H9 (cell line): ENCODE data around the gene VGLL3. TPM values are rescaled to one million over a fixed set of nuclear protein-coding genes. Genes with fewer than 3 reads are reported as not detected.

Experiments
- DNase-seq: peaks from one replicate; pipeline ENCODE4 v3.0.0-alpha.2; 2017
- H2AFZ ChIP-seq: one replicate; pipeline ENCODE4 v1.6.1; 2013; ENCODE audit warnings: mild to moderate bottlenecking, low read length, control low read depth, moderate library complexity
- H2AK5ac ChIP-seq: 2 replicates; pipeline ENCODE4 v1.6.1; 2013; ENCODE audit warnings: low read length, control low read depth, mixed read lengths; ENCODE audit not compliant: insufficient read length
- H2BK120ac ChIP-seq: one replicate; pipeline ENCODE4 v1.6.1; 2013; ENCODE audit warnings: low read depth, mild to moderate bottlenecking, low read length, control low read depth, inconsistent platforms; ENCODE audit not compliant: poor library complexity, severe bottlenecking
- H2BK12ac ChIP-seq: 2 replicates; pipeline ENCODE4 v1.6.1; 2013; ENCODE audit warnings: low read length, control low read depth, mixed read lengths, low read depth; ENCODE audit not compliant: insufficient read length
- H2BK15ac ChIP-seq: 2 replicates; pipeline ENCODE4 v1.6.1; 2013; ENCODE audit warnings: low read depth, low read length, control low read depth
- H2BK20ac ChIP-seq: one replicate; pipeline ENCODE4 v1.6.1; 2013; ENCODE audit warnings: low read depth, mild to moderate bottlenecking, low read length, control low read depth, inconsistent platforms; ENCODE audit not compliant: poor library complexity, severe bottlenecking
- H2BK5ac ChIP-seq: 2 replicates; pipeline ENCODE4 v1.6.1; 2013; ENCODE audit warnings: low read length, control low read depth, mixed read lengths; ENCODE audit not compliant: insufficient read length
- H3K14ac ChIP-seq: 2 replicates; pipeline ENCODE4 v1.6.1; 2013; ENCODE audit warnings: low read length, control low read depth; ENCODE audit not compliant: insufficient read depth
- H3K18ac ChIP-seq: 2 replicates; pipeline ENCODE4 v1.6.1; 2013; ENCODE audit warnings: low read depth, mild to moderate bottlenecking, mixed read lengths, low read length, control low read depth; ENCODE audit not compliant: insufficient read length
- H3K23ac ChIP-seq: 2 replicates; pipeline ENCODE4 v1.6.1; 2013; ENCODE audit warnings: low read length, control low read depth, mixed read lengths, low read depth; ENCODE audit not compliant: insufficient read length
- H3K23me2 ChIP-seq: 2 replicates; pipeline ENCODE4 v1.6.1; 2013; ENCODE audit warnings: low read depth, mild to moderate bottlenecking, mixed read lengths, low read length, control low read depth; ENCODE audit not compliant: insufficient read length, poor library complexity, severe bottlenecking
- H3K27ac ChIP-seq: 2 replicates; pipeline ENCODE4 v1.5.1; 2013; ENCODE audit warnings: low read length, control low read depth, mixed read lengths, low read depth; ENCODE audit not compliant: insufficient read length
- H3K27me3 ChIP-seq: 2 replicates; pipeline ENCODE4 v1.6.1; 2013; ENCODE audit warnings: low read length, control low read depth, inconsistent platforms; ENCODE audit not compliant: insufficient read depth
- H3K4ac ChIP-seq: 2 replicates; pipeline ENCODE4 v1.6.1; 2013; ENCODE audit warnings: low read depth, mild to moderate bottlenecking, control low read depth, inconsistent platforms, low read length, moderate library complexity
- H3K4me1 ChIP-seq: 2 replicates; pipeline ENCODE4 v1.6.1; 2013; ENCODE audit warnings: low read length, control low read depth, inconsistent platforms; ENCODE audit not compliant: insufficient read depth
- H3K4me2 ChIP-seq: 2 replicates; pipeline ENCODE4 v1.6.1; 2013; ENCODE audit warnings: low read length, control low read depth, mixed read lengths; ENCODE audit not compliant: insufficient read length, insufficient read depth
- H3K56ac ChIP-seq: 2 replicates; pipeline ENCODE4 v1.6.1; 2013; ENCODE audit warnings: low read depth, mild to moderate bottlenecking, mixed read lengths, low read length, control low read depth; ENCODE audit not compliant: insufficient read length
- H3K79me1 ChIP-seq: 2 replicates; pipeline ENCODE4 v1.6.1; 2013; ENCODE audit warnings: low read depth, mild to moderate bottlenecking, moderate library complexity, low read length, control low read depth, inconsistent platforms; ENCODE audit not compliant: insufficient read depth, poor library complexity, severe bottlenecking
- H3K79me2 ChIP-seq: 2 replicates; pipeline ENCODE4 v1.6.1; 2013; ENCODE audit warnings: low read length, control low read depth, inconsistent platforms; ENCODE audit not compliant: insufficient read depth
- H3K9ac ChIP-seq: 2 replicates; pipeline ENCODE4 v1.6.1; 2013; ENCODE audit warnings: low read length, control low read depth, mixed read lengths; ENCODE audit not compliant: insufficient read length; ENCODE audit errors: extremely low read depth
- H3K9me3 ChIP-seq: one replicate; pipeline ENCODE4 v1.6.1; 2013; ENCODE audit warnings: low read depth, low read length, inconsistent platforms; ENCODE audit not compliant: control insufficient read depth
- H3T11ph ChIP-seq: one replicate; pipeline ENCODE4 v1.6.1; 2013; ENCODE audit warnings: mild to moderate bottlenecking, low read length, control low read depth, inconsistent platforms
- H4K20me1 ChIP-seq: one replicate; pipeline ENCODE4 v1.6.1; 2013; ENCODE audit not compliant: control insufficient read depth, insufficient read length, insufficient read depth
- H4K5ac ChIP-seq: 2 replicates; pipeline ENCODE4 v1.6.1; 2013; ENCODE audit warnings: low read depth, mild to moderate bottlenecking, mixed read lengths, low read length, control low read depth; ENCODE audit not compliant: insufficient read length
- H4K8ac ChIP-seq: replicated peaks from 2 replicates; pipeline ENCODE4 v1.6.1; 2013; ENCODE audit warnings: low read length, control low read depth, mixed read lengths, low read depth; ENCODE audit not compliant: insufficient read length
- H4K91ac ChIP-seq: 2 replicates; pipeline ENCODE4 v1.6.1; 2013; ENCODE audit warnings: low read depth, mild to moderate bottlenecking, moderate library complexity, mixed read lengths, low read length, control low read depth; ENCODE audit not compliant: insufficient read length
- H3K27ac Mint-ChIP-seq, 3 experiments: 2 replicates in 2 of 3; 3 replicates in 1 of 3; pipeline ENCODE4 v1.8.0; 2020 to 2021; ENCODE audit warnings: mixed read lengths in 3 of 3, mild to moderate bottlenecking in 1 of 3, moderate library complexity in 1 of 3
- H3K27me3 Mint-ChIP-seq: 2 replicates; pipeline ENCODE4 v1.8.0; 2021; ENCODE audit warnings: low read depth, mild to moderate bottlenecking, moderate library complexity, mixed read lengths
- H3K36me3 Mint-ChIP-seq, 3 experiments: 2 replicates in 2 of 3; 3 replicates in 1 of 3; pipeline ENCODE4 v1.8.0; 2020 to 2021; ENCODE audit warnings: low read depth in 3 of 3, mixed read lengths in 3 of 3; ENCODE audit not compliant: insufficient read depth in 1 of 3
- H3K4me1 Mint-ChIP-seq, 2 experiments: 2 replicates each; pipeline ENCODE4 v1.8.0; 2020; ENCODE audit warnings: mixed read lengths in 2 of 2
- H3K4me3 Mint-ChIP-seq, 2 experiments: 2 replicates in 1 of 2; 3 replicates in 1 of 2; pipeline ENCODE4 v1.8.0; 2020 to 2021; ENCODE audit warnings: mild to moderate bottlenecking in 2 of 2, mixed read lengths in 2 of 2, moderate library complexity in 1 of 2
- H3K9me3 Mint-ChIP-seq, 2 experiments: 2 replicates in 1 of 2; 3 replicates in 1 of 2; pipeline ENCODE4 v1.8.0; 2020; ENCODE audit warnings: mild to moderate bottlenecking in 2 of 2, mixed read lengths in 2 of 2, moderate library complexity in 1 of 2
- CTCF ChIP-seq: fragments of 200-600 bp; sonication (generic); conservative IDR thresholded peaks from 3 replicates; pipeline ENCODE4 v1.8.0; 2021; ENCODE audit warnings: antibody characterized with exemption, mild to moderate bottlenecking
- WGBS: extraction: QIAGEN DNeasy Blood & Tissue Kit; methylation state at CpG from one replicate; pipeline ENCODE4 v1.1.7; 2013; ENCODE audit warnings: missing lambda C conversion rate, low lambda C conversion rate, mixed read lengths; ENCODE audit not compliant: insufficient read length; ENCODE audit errors: extremely low coverage; 5-methylcytosine and 5-hydroxymethylcytosine counted together
- total RNA-seq: library from RNA; stranded (reverse); gene quantifications from 2 replicates; pipeline ENCODE4 v1.2.1, GENCODE V29; 2021

The VGLL3 gene
- total RNA-seq, 1 experiment from 2014 or later, result 19.7 TPM

- Histone ChIP-seq H3K4me1 (no peaks in the 10 kb centered on the region), H2BK15ac (no peak overlapping the region), H2BK20ac (no peak overlapping the region), H3K27ac (no peak overlapping the region), H3K23me2 (no peaks in the 10 kb centered on the region), H3K27me3 (no peaks in the 10 kb centered on the region), H4K8ac (no peak overlapping the region), H2AK5ac (no peak overlapping the region), H3K14ac (no peak overlapping the region), H2BK12ac (no peak overlapping the region), H3K9me3 (no peaks in the 10 kb centered on the region), H3K79me2 (no peaks in the 10 kb centered on the region), H2AFZ (no peak overlapping the region), H3K56ac (no peak overlapping the region), H3K18ac (no peak overlapping the region), H4K91ac (no peak overlapping the region), H4K5ac (no peak overlapping the region), H3K79me1 (no peaks in the 10 kb centered on the region), H3K4ac (no peak overlapping the region), H4K20me1 (no peaks in the 10 kb centered on the region), H2BK120ac (no peak overlapping the region), H3K4me2 (no peak overlapping the region), H3T11ph (no peak overlapping the region), H3K9ac (no peak overlapping the region), H3K23ac (no peak overlapping the region), H2BK5ac (no peak overlapping the region)
- H3K4me1 Mint-ChIP-seq, result peaks cover 0 to 9% of the 10 kb centered on the region in 2 experiments; a peak in 2 of 4 replicates
- WGBS, result no CpG with 5 or more reads among the region's 4 CpGs
- H3K4me3 Mint-ChIP-seq, result no peak overlapping the region
- DNase-seq, result no peak
- TF ChIP-seq CTCF, result no peak
- H3K27me3 Mint-ChIP-seq, result no peaks in the 10 kb centered on the region
- H3K27ac Mint-ChIP-seq, result no peak overlapping the region
- no peaks in the 10 kb centered on the region for H3K9me3 Mint-ChIP-seq
- no peaks in the 10 kb centered on the region for H3K36me3 Mint-ChIP-seq
These were observed 10.6 kb upstream of the VGLL3 start for GRCh38 chr3:87001473-87002098.
